SH-SY5Y (cell line): ENCODE data around the gene TMEM248.
"Not testable (repeated sequence)": the region's sequence is repeated elsewhere in the genome, so short reads cannot be mapped to it uniquely, and the experiment has no call there.

ENCODE experiments used
- GATA2 ChIP-seq: IDR thresholded peaks from 2 replicates; pipeline ENCODE4 v1.6.1; 2011; ENCODE audit warnings: mild to moderate bottlenecking, low read depth, low read length
- GATA3 ChIP-seq: IDR thresholded peaks from 2 replicates; pipeline ENCODE4 v1.6.1; 2011; ENCODE audit warnings: low read depth, mild to moderate bottlenecking, low read length, moderate library complexity

TMEM248 gene

DNA sequence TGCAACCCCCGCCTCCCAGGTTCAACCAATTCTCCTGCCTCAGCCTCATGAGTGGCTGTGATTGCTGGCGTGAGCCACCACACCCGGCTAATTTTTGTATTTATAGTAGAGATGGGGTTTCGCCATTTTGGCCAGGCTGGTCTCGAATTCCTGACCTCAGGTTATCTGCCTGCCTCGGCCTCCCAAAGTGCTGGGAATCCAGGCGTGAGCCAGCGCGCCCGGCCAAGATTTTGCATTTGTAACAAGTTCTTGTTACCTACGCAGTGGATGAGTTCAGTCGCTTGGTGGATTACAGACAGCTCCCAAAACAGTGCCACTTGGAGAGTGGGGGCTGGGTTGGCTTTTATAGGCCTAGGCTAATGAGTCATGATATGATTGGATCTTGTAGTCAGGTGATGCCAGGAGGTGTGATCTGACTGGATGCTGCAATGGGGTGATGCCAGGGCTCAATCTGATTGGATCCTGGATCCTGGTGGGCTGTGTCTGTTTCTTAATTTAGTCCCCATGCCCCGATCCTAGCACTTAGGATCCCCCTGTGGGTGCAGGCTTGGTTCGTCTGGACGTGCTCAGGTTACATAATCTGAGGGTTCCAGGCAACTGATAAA, 54.1 kb downstream of the TMEM248 start:
- TF ChIP-seq GATA2 (no peak), GATA3 (no peak)

DNA sequence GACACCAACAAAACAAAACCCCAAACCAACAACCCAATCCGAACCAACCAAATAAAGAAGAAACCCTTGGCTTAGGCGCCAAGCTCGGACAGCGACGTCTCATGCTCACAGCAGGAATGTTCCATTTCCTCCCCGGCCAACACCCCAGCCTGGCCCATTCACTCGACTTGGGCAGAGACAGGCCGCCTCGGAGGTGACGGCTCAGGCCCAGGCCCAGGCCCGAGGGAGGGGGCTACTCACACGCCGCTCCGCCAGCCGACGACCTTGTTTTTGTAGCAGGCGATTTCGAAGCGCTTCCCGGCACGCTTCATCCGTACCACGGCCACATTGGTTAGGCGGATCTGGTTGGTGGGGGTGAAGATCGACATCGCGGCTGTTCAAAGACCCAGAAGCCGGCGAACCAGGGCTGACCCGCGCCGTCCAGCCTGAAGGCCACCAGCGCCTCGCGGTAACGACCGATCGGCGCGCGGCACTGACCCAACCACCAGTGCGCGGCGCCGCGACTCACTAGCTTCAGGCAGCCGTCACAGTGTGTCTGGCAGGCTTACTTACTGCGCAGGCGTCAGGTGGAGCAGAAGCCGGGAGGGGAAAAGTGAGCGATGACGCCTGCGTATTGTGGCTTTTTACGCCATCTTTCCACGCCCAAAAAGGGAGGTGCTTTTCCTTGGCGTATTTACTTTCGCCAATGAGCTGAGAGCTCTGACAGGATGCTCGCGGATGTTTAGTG, 74.2 kb downstream of the TMEM248 start, which contains the start of gene SBDS:
Gene SBDS, minus strand, starts transcription at position 537 of the 727 bp plus-strand sequence. Its CDS starts 169 bp downstream, at position 368.
- TF ChIP-seq GATA2, GATA3: not testable (repeated sequence)

DNA sequence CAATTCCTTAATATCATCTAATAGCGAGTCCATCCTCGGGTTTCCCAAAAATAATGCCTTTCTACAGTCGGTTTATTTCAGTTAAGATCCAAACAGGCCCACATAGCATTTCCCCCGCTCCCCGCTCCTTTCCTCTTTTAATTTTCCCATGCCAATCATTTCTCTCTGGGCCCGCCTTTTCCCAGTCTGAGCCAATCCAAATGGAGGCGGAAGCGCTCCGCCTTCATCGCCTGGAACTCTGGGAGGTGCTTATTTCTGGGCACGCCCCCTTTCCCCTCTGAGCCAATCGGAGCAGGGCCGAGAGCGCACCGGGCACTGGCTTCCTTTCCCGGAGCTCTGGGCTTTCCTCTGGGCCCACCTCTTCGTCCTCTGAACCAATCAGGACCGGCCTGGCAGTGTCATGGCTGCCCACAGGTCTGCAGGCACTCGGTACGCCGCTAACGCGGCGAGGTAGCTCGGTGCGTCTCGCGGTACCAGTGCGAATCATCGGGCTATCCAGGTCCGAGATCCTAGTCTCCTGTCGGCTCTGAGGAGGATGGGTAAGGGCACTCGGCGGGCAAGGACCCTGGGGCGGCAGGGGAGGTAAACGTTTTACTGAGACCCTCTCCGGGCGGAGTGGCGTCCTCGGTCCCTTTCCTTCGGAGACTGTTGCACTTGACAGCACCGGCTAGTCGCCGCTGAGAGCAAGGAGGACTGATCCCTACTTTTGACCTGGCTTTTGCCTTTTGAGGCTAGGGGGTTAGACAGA, 75.6 kb downstream of the TMEM248 start, which contains the start of gene TYW1:
Gene TYW1, plus strand, starts transcription at position 390 of the 748 bp plus-strand sequence. Its CDS starts 146 bp downstream, at position 536.
- not testable (repeated sequence) for TF ChIP-seq GATA2, GATA3

DNA sequence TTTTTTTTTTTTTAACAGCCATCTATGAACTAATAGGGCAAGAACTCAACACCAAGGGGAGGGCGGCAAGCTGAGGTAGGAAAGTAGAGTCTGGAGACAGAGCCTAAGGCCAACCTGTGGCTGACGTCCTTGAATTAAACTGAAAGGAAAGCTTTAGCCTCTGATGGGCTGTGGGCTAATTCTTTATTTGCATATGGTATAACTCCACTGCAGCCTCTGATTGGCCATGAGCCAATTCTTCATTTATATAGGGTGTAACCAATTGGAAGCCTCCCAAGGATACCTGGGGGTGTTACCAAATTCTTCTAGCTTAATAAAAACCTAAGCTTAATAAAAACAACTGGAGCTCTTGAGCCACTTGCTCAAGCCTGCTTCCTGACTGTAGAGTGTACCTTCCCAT, 85.9 kb downstream of the TMEM248 start:
- TF ChIP-seq GATA2: no peak
- TF ChIP-seq GATA3: no peak
